ENCODE data around the gene ZBTB7C.
"Not testable (repeated sequence)": the region's sequence is repeated elsewhere in the genome, so short reads cannot be mapped to it uniquely, and the experiment has no call there.

ZBTB7C gene

GRCh38 chr18:48294899-48295585 is 114.1 kb downstream of the ZBTB7C start:
- no peak for DNase-seq

- DNase-seq, result no peak
These were observed 115.0 kb downstream of the ZBTB7C start for GRCh38 chr18:48293954-48294898.

- DNase-seq, result no peak
These were observed 116.3 kb downstream of the ZBTB7C start for GRCh38 chr18:48292782-48293424.

- DNase-seq, result no peak
These were observed 117.0 kb downstream of the ZBTB7C start for GRCh38 chr18:48292229-48292628.

- no peak for DNase-seq
These were observed 118.8 kb downstream of the ZBTB7C start for GRCh38 chr18:48290162-48290926.

GRCh38 chr18:48284743-48285142 is 124.4 kb downstream of the ZBTB7C start:
- no peak for DNase-seq

- not testable (repeated sequence) for DNase-seq
These were observed 125.2 kb downstream of the ZBTB7C start for GRCh38 chr18:48284011-48284410.

- not testable (repeated sequence) for DNase-seq
These were observed 127.7 kb downstream of the ZBTB7C start for GRCh38 chr18:48281460-48281859.

- DNase-seq, result no peak
These were observed 129.9 kb downstream of the ZBTB7C start for GRCh38 chr18:48279312-48279711.

- no peak for DNase-seq
These were observed 131.1 kb downstream of the ZBTB7C start for GRCh38 chr18:48278081-48278480.

GRCh38 chr18:48274301-48274700 is 134.9 kb downstream of the ZBTB7C start:
- DNase-seq, result no peak

- no peak for DNase-seq
These were observed 138.3 kb downstream of the ZBTB7C start for GRCh38 chr18:48270929-48271328.

- DNase-seq, result no peak
These were observed 143.9 kb downstream of the ZBTB7C start for GRCh38 chr18:48265328-48265727.

GRCh38 chr18:48263914-48264902 is 145.0 kb downstream of the ZBTB7C start:
- DNase-seq, result no peak

- no peak for DNase-seq
These were observed 145.9 kb downstream of the ZBTB7C start for GRCh38 chr18:48263192-48263853.

GRCh38 chr18:48260237-48260636 is 148.9 kb downstream of the ZBTB7C start:
- DNase-seq, result no peak

- DNase-seq, result no peak
These were observed 152.3 kb downstream of the ZBTB7C start for GRCh38 chr18:48256848-48257247.

- DNase-seq, result no peak
These were observed 155.0 kb downstream of the ZBTB7C start for GRCh38 chr18:48254077-48254602.

- no peak for DNase-seq
These were observed 156.7 kb downstream of the ZBTB7C start for GRCh38 chr18:48252525-48252924.

- no peak for DNase-seq
These were observed 158.3 kb downstream of the ZBTB7C start for GRCh38 chr18:48250918-48251317.
